MV-4-11 (cell line): Measurements from ENCODE around the gene EFCAB13.
"Not testable (repeated sequence)": the region's sequence is repeated elsewhere in the genome, so short reads cannot be mapped to it uniquely, and the experiment has no call there.

ENCODE experiments used
- DNase-seq: peaks from one replicate; lab custom pipeline; 2025; lab: John Stamatoyannopoulos, UW

The EFCAB13 gene

DNA sequence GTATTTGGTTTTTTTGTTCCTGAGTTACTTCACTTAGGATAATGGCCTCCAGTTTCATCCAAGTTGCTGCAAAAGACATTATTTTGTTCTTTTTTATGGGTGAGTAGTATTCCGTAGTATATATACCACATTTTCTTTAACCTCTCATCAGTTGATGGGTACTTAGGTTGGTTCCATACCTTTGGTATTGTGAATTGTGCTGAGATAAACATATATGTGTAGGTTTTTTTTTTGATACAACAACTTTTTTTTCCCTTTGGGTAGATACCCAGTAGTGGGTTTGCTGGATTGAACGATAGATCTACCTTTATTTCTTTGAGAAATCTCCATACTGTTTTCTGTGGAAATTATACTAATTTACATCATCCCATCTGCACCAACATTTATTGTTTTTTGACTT, 6.8 kb downstream of the EFCAB13 start:
- no peak for DNase-seq

GRCh38 chr17:47332287-47332686, 8.5 kb downstream of the EFCAB13 start:
- DNase-seq, result no peak

GRCh38 chr17:47335101-47335936, 11.6 kb downstream of the EFCAB13 start:
- DNase-seq, result no peak

- no peak for DNase-seq
Measured at GRCh38 chr17:47338026-47338425, 14.3 kb downstream of the EFCAB13 start.

GRCh38 chr17:47352848-47353247, 29.1 kb downstream of the EFCAB13 start:
- DNase-seq, result peak; percentile 36

DNA sequence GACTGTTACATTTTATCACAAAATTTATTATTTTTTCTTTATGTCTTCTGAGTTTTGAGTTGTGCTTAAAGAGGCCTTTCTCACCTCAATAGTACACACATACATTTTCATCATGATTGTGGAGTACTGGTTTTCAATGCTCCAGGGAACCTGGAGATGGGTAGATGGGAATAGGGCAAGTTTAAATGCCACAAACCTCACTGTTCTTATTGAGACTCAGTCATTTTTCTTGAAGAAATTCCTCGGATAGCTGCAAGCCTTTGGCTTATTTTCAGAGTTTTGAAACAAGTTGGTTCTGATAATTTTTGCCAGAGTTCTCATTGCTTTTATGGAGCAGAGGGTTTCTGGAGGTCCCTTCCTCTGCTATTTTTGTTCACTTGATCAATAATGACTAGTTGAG, 34.9 kb downstream of the EFCAB13 start:
- DNase-seq, result no peak

GRCh38 chr17:47363171-47363570, 39.4 kb downstream of the EFCAB13 start:
- DNase-seq, result no peak

DNA sequence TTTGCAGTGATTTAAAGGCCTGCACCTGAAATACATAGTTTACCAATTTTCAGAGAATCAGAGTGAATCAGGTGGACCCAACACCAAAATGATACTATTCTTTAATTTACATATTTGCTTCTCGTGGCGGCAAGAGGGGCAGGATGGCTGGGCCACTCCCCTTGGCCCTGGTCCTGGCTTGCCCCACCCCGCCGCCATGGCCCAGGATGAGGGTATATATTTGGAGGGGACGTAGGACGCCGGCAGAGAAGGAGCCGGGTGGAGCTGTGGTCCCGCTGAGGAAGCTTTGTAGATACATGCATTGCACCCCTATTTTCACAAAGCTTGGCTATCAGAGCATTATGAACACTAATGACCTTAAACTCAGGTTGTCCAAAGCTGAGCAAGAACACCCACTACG, 43.5 kb downstream of the EFCAB13 start:
- DNase-seq, result no peak

DNA sequence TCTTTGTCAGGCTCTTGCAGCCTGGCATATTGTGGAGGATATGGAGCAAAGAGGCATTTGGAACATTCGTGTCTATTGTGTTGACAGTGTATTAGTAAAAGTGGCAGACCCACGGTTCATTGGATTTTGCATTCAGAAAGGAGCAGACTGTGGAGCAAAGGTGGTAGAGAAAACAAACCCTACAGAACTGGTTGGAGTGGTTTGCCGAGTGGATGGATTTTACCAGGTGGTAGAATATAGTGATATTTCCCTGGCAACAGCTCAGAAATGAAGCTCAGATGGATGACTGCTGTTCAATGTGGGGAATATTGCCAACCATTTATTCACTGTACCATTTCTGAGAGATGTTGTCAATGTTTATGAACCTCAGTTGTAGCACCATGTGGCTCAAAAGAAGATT, 44.5 kb downstream of the EFCAB13 start:
- DNase-seq, result no peak

DNA sequence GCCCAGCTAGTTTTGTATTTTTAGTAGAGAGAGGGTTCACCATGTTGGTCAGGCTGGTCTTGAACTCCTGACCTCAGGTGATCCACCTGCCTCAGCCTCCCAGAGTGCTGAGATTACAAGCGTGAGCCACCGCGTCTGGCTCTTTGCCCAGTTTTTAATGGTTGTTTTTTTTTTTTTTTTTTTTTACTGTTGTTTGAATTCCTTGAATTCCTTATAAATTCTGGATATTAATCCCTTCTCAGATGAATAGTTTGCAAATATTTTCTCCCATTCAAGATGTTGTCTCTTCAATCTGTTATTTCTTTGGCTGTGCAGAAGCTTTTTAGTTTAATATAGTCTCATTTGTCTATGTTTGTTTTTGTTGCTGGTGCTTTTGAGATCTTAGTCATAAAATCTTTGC, 47.1 kb downstream of the EFCAB13 start:
- not testable (repeated sequence) for DNase-seq

GRCh38 chr17:47373002-47373401, 49.2 kb downstream of the EFCAB13 start:
- no peak for DNase-seq

- no peak for DNase-seq
Measured at GRCh38 chr17:47376247-47376646, 52.5 kb downstream of the EFCAB13 start.

DNA sequence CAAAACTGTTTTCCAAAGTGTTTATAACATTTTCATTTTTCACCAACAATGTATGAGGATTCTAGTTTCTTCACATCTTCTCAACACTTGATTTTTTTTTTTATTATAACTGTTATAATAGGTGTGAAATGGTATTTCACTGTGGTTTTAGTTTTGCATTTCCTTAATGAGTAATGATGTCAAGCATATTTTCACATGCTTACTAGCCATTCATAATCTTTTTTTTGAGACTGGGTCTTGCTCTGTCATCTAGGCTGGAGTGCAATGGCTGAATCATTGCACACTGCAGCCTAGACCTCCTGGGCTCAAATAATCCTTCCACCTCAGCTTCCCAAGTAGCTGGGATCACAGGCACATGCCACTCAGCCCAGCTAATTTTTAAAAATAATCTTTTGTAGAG, 65.1 kb downstream of the EFCAB13 start:
- no peak for DNase-seq

GRCh38 chr17:47397532-47398128, 73.9 kb downstream of the EFCAB13 start:
- DNase-seq, result not testable (repeated sequence)

DNA sequence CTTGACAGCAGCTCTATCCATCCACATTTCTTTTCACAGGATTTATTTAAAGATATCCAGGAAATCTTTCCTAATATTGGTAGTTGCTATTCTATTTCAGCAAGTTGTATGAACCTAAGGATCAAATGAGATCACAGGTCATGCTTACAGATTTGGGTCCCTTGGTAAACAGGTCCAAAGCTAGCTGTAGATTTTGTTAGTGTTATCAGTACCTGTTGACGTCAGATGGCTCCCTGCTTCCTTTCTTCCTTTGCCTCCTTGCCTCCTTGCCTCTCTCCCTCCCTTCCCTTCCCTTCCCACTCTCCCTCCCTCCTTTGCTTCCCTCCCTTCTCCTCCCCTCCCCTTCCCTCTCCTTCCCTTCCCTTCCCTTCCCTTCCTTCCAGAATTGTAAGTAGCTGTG, 76.6 kb downstream of the EFCAB13 start:
- no peak for DNase-seq

DNA sequence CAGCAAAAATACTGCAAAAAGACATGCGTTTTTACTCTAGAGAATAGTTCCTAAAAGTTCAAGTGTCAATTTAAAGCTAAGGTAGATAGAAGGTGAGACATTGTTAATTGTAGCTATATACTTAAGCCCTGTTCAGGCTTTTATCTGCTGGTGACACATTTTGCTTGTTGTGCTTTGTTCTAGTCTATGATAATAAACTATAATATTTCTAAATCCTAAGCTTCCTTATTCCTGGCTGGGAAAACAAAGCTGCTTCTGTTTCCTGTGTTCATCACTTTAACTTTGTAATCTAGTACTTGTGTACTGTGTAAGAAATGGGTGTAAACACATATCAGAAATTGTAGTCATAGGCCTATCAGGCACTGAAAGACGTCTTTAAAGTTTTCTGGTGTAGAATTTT, 77.3 kb downstream of the EFCAB13 start:
- no peak for DNase-seq

DNA sequence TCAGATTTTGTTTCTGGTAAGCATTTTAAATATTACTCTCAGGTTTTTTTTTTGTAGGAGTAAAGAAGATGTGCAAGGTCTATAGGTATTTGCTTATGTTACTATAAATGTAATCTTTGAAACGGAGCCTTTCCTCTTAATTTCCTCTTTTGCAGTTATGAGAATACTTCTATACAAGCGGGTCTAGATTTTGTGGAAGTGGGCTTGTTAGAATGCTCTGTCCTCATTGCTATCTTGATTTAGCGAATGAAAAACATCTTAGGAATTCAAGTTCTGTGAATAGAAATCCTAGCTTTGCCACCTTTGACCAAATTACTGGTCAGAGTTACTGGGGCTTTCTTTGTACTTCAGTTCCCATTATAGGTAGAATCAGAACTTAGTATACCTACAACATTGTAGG, 80.3 kb downstream of the EFCAB13 start:
- no peak for DNase-seq

DNA sequence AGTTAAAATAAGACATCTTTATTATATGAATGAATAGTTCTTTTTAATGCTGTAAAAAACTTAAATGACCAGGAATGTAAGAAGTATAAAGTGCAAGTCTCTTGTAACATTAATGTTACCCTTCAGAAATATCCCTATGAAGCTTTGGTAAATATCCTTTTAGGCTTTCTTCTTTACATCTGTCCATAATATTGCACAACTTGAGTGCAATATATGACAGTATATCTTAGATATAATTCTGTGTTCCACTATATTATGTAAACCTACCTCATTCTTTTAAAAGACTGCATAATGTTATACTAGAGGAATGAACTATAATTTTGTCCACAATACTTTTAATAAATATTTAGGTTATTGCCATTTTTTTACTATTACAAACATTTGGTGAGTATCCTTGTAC, 81.1 kb downstream of the EFCAB13 start:
- DNase-seq, result no peak

GRCh38 chr17:47413872-47414271, 90.1 kb downstream of the EFCAB13 start:
- no peak for DNase-seq

DNA sequence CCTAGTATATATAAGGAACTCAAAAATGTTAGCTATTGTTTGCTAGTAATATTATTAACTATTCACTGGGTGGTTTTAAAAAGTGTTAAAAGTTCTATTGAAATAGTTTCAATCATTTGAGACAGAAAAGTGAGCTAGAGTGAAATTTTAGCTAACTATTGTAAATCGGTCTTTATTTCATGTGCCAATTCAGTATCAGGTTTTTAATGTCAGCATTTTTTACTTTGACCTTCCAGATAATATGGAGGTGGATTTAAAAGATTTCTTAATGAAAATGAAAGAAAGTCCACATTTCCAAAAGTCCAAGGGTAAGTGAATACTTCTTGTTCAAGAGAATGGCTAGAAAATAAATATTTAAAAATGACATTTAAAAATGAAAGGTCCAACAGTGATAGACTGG, 90.9 kb downstream of the EFCAB13 start:
- DNase-seq, result no peak

DNA sequence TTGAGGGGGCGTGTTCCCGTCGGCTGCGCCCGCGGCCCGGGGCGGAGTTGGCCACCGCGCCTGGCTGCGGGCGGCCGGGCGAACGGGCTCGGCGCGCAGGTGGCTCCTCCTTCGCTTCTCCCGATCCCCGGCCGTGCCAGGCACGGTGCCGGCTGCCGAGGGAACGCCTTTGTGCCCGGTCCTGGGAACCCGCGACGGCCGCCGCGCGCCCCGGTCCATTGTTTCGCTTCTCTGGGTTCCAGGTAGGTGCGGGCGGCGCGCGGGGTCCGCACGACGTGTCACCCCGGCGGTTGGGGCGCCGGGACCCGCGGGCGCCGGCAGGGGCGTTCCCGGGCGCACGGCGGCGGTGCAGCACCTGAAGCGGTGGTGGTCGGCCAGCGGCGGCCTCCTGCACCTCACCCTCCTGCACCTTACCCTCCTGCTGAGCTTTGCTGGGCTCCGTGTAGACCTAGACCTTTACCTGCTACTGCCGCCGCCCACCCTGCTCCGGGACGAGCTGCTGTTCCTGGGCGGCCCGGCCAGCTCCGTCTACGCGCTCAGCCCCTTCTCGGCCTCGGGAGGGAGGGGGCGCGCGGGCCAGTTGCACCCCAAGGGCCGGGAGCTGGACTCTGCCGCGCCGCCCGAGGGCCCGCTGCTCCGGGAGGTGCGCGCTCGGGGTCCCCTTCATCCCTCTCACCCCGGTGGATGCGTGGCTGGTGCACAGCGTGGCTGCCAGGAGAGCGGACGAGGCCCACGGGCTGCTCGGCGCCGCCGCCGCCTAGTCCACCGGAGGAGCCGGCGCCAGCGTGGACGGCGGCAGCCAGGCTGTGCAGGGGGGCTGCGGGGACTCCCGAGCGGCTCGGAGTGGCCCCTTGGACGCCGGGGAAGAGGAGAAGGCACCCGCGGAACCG, 99.9 kb downstream of the EFCAB13 start:
- DNase-seq, result no peak

- peak; percentile 59 for DNase-seq
Measured at GRCh38 chr17:47425233-47425632, 101.5 kb downstream of the EFCAB13 start.
